ENCODE measurements around the gene HNRNPF. TPM values are rescaled to one million over a fixed set of nuclear protein-coding genes. Genes with fewer than 3 reads are reported as not detected.
"Not testable (repeated sequence)": the region's sequence is repeated elsewhere in the genome, so short reads cannot be mapped to it uniquely, and the experiment has no call there.

Gene HNRNPF, protein sequence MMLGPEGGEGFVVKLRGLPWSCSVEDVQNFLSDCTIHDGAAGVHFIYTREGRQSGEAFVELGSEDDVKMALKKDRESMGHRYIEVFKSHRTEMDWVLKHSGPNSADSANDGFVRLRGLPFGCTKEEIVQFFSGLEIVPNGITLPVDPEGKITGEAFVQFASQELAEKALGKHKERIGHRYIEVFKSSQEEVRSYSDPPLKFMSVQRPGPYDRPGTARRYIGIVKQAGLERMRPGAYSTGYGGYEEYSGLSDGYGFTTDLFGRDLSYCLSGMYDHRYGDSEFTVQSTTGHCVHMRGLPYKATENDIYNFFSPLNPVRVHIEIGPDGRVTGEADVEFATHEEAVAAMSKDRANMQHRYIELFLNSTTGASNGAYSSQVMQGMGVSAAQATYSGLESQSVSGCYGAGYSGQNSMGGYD
- total RNA-seq (100 to 1,000 TPM; 103 to 207 (median 142) TPM), polyA plus RNA-seq (100 to 1,000 TPM in 1 of 3 donors, 10 to 100 TPM in 2; 48.7 to 141 (median 51.3) TPM)
- long read RNA-seq, donor 1, transcript HNRNPF-203 (4 exons, 2,617 nt): major isoform, 24 of 80 reads
- long read RNA-seq, donor 1, transcript HNRNPF-207 (4 exons, 2,676 nt): minor isoform, 6 of 80 reads
- long read RNA-seq, donor 1, transcript HNRNPF-204 (3 exons, 2,755 nt): minor isoform, 7 of 80 reads
- long read RNA-seq, donor 1, partial matches to known transcripts: 0 of 80 reads
- long read RNA-seq, donor 1, other reads (novel, unspliced or antisense): 36 of 80 reads
- long read RNA-seq, donor 2, transcript HNRNPF-207 (4 exons, 2,676 nt): minor isoform, 7 of 51 reads
- long read RNA-seq, donor 2, transcript HNRNPF-204 (3 exons, 2,755 nt): minor isoform, 7 of 51 reads
- long read RNA-seq, donor 2, transcript HNRNPF-203 (4 exons, 2,617 nt): major isoform, 9 of 51 reads
- long read RNA-seq, donor 2, partial matches to known transcripts: 0 of 51 reads
- long read RNA-seq, donor 2, other reads (novel, unspliced or antisense): 25 of 51 reads
- long read RNA-seq, donor 3, transcript HNRNPF-204 (3 exons, 2,755 nt): minor isoform, 6 of 59 reads
- long read RNA-seq, donor 3, transcript HNRNPF-207 (4 exons, 2,676 nt): minor isoform, 6 of 59 reads
- long read RNA-seq, donor 3, transcript HNRNPF-203 (4 exons, 2,617 nt): major isoform, 13 of 59 reads
- long read RNA-seq, donor 3, partial matches to known transcripts: 0 of 59 reads
- long read RNA-seq, donor 3, other reads (novel, unspliced or antisense): 31 of 59 reads
- long read RNA-seq, donor 4, transcript HNRNPF-201 (4 exons, 2,186 nt): minor isoform, 6 of 140 reads
- long read RNA-seq, donor 4, transcript HNRNPF-203 (4 exons, 2,617 nt): major isoform, 27 of 140 reads
- long read RNA-seq, donor 4, transcript HNRNPF-204 (3 exons, 2,755 nt): minor isoform, 9 of 140 reads
- long read RNA-seq, donor 4, transcript HNRNPF-207 (4 exons, 2,676 nt): minor isoform, 19 of 140 reads
- long read RNA-seq, donor 4, partial matches to known transcripts: 7 of 140 reads
- long read RNA-seq, donor 4, other reads (novel, unspliced or antisense): 72 of 140 reads
- long read RNA-seq, donor 5, transcript HNRNPF-207 (4 exons, 2,676 nt): minor isoform, 63 of 357 reads
- long read RNA-seq, donor 5, transcript HNRNPF-204 (3 exons, 2,755 nt): minor isoform, 29 of 357 reads
- long read RNA-seq, donor 5, transcript HNRNPF-201 (4 exons, 2,186 nt): minor isoform, 11 of 357 reads
- long read RNA-seq, donor 5, transcript HNRNPF-203 (4 exons, 2,617 nt): major isoform, 83 of 357 reads
- long read RNA-seq, donor 5, partial matches to known transcripts: 4 of 357 reads
- long read RNA-seq, donor 5, other reads (novel, unspliced or antisense): 165 of 357 reads
- long read RNA-seq, donor 6, transcript HNRNPF-204 (3 exons, 2,755 nt): minor isoform, 7 of 106 reads
- long read RNA-seq, donor 6, transcript HNRNPF-201 (4 exons, 2,186 nt): minor isoform, 6 of 106 reads
- long read RNA-seq, donor 6, transcript HNRNPF-207 (4 exons, 2,676 nt): major isoform, 18 of 106 reads
- long read RNA-seq, donor 6, transcript HNRNPF-203 (4 exons, 2,617 nt): minor isoform, 16 of 106 reads
- long read RNA-seq, donor 6, partial matches to known transcripts: 1 of 106 reads
- long read RNA-seq, donor 6, other reads (novel, unspliced or antisense): 58 of 106 reads
- long read RNA-seq, donor 7, transcript HNRNPF-204 (3 exons, 2,755 nt): minor isoform, 7 of 33 reads
- long read RNA-seq, donor 7, transcript HNRNPF-203 (4 exons, 2,617 nt): major isoform, 8 of 33 reads
- long read RNA-seq, donor 7, partial matches to known transcripts: 0 of 33 reads
- long read RNA-seq, donor 7, other reads (novel, unspliced or antisense): 12 of 33 reads
- long read RNA-seq, donor 8, transcript HNRNPF-204 (3 exons, 2,755 nt): minor isoform, 17 of 92 reads
- long read RNA-seq, donor 8, transcript HNRNPF-207 (4 exons, 2,676 nt): minor isoform, 8 of 92 reads
- long read RNA-seq, donor 8, transcript HNRNPF-203 (4 exons, 2,617 nt): major isoform, 18 of 92 reads
- long read RNA-seq, donor 8, transcript HNRNPF-201 (4 exons, 2,186 nt): minor isoform, 10 of 92 reads
- long read RNA-seq, donor 8, partial matches to known transcripts: 0 of 92 reads
- long read RNA-seq, donor 8, other reads (novel, unspliced or antisense): 37 of 92 reads
- long read RNA-seq, donor 9, transcript HNRNPF-203 (4 exons, 2,617 nt): major isoform, 14 of 60 reads
- long read RNA-seq, donor 9, transcript HNRNPF-204 (3 exons, 2,755 nt): minor isoform, 9 of 60 reads
- long read RNA-seq, donor 9, partial matches to known transcripts: 0 of 60 reads
- long read RNA-seq, donor 9, other reads (novel, unspliced or antisense): 31 of 60 reads
- long read RNA-seq, donor 10, transcript HNRNPF-204 (3 exons, 2,755 nt): major isoform, 6 of 31 reads
- long read RNA-seq, donor 10, transcript HNRNPF-203 (4 exons, 2,617 nt): major isoform, 6 of 31 reads
- long read RNA-seq, donor 10, partial matches to known transcripts: 0 of 31 reads
- long read RNA-seq, donor 10, other reads (novel, unspliced or antisense): 17 of 31 reads

DNA sequence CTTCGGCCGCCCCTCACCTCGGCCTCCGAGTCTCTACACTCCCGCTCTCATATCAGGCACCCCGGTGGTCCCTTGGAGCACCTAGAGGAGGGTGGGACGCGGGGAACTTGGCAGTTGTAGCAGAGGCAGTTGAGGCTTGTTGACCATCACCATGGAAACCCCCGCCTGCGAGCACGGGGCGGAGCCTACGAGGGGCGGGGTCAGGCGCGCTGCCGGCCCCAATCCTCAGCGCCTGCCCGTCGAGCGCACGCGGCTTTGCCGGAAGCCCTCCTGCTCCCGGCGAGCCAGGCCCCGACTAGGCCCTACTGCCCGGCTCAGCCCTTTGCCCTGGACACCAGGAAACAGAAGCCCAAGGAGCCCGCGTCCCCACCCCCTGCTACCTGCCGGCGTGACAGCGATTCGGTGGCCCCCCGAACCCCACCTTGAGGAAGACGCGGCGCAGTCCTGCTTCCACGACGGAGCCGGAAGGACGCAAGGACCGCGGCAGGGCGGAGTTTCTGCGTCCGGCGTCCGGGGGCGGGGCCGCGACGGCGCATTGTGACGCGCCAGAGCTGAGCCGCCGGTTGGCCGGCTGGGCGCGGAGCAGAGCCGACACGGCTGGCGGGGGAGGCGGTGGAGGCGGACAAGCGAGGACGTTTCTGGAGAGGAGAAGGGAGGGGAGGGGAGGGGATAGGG, at the start of gene HNRNPF:
Gene HNRNPF, minus strand, starts transcription at position 477 of the 675 bp plus-strand sequence. CDS start 21,302 bp downstream, outside the sequence.
- Histone ChIP-seq H3K27ac (peak within 1 kb of the TSS; percentile 99 to 100 (median 99)), H3K9me3 (replicated peaks in 1 of 3) (no peaks in the 10 kb centered on the region), H3K4me1 (replicated peaks in 1 of 2) (peaks cover 23 to 32% of the 10 kb centered on the region in 2 donors), H3K27me3 (no peaks in the 10 kb centered on the region), H3K4me3 (peak within 1 kb of the TSS in 3 of 4 donors; percentile 75 to 89 (median 84)), H3K36me3 (replicated peaks in 1 of 2) (no peaks in the 10 kb centered on the region)
- WGBS, 4 donors: 0 to 1% (median 0%) methylated on average over 1 to 68 of the region's 68 CpGs
- intact Hi-C loops (cut with DNase I): no loop called here
- TF ChIP-seq, protein P1, sequence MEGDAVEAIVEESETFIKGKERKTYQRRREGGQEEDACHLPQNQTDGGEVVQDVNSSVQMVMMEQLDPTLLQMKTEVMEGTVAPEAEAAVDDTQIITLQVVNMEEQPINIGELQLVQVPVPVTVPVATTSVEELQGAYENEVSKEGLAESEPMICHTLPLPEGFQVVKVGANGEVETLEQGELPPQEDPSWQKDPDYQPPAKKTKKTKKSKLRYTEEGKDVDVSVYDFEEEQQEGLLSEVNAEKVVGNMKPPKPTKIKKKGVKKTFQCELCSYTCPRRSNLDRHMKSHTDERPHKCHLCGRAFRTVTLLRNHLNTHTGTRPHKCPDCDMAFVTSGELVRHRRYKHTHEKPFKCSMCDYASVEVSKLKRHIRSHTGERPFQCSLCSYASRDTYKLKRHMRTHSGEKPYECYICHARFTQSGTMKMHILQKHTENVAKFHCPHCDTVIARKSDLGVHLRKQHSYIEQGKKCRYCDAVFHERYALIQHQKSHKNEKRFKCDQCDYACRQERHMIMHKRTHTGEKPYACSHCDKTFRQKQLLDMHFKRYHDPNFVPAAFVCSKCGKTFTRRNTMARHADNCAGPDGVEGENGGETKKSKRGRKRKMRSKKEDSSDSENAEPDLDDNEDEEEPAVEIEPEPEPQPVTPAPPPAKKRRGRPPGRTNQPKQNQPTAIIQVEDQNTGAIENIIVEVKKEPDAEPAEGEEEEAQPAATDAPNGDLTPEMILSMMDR (IDR thresholded peaks at IDR 0.05): no peak
- peak; percentile 92 to 93 for TF ChIP-seq POLR2A (IDR thresholded peaks at IDR 0.05)
- peak; percentile 95 to 97 (median 96) for DNase-seq

DNA sequence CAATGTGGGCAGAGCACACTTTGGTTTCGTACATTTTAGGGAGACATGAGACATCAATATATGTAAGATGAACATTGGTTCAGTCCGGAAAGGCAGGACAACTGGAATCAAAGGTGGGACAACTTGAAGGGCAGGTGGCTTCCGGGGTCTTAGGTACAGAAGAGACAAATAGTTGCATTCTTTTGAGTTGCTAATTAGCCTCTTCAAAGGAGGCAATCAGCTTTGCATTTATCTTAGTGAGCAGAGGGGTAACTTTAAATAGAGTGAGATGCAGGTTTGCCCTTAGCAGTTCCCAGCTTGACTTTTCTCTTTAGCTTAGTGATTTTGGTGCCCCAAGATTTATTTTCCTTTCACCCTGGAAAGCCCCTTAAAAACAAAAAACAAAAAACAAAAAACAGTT, 49.2 kb upstream of the HNRNPF start:
- Histone ChIP-seq H3K27me3 (no peaks in the 10 kb centered on the region), H3K36me3 (replicated peaks in 1 of 2) (no peaks in the 10 kb centered on the region), H3K9me3 (replicated peaks in 1 of 3) (no peaks in the 10 kb centered on the region), H3K4me3 (no peak overlapping the region), H3K4me1 (replicated peaks in 1 of 2) (peaks cover 6 to 21% of the 10 kb centered on the region in 2 donors), H3K27ac (no peak overlapping the region)
- DNase-seq: no peak
- intact Hi-C loops (cut with DNase I): no loop called here
- 74 to 92% (median 84%) methylated on average over 3 of the region's 3 CpGs for WGBS, 4 donors
- TF ChIP-seq POLR2A (IDR thresholded peaks at IDR 0.05): no peak
- TF ChIP-seq, protein P1 (IDR thresholded peaks at IDR 0.05): no peak

DNA sequence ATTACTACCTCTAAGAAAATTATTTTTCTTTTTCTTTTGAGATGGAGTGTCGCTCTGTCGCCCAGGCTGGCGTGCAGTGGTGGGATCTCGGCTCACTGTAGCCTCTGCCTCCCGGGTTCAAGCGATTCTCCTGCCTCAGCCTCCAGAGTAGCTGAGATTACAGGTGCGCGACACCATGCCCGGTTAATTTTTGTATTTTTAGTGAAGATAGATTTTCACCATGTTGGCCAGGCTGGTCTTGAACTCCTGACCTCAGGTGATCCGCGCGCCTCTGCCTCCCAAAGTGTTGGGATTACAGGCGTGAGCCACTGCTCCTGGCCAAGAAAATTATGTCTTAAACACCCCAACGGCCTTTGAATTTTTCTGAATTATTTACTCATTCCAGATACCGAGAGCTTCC, 47.6 kb upstream of the HNRNPF start:
- H3K27me3 ChIP-seq; H3K36me3 ChIP-seq (replicated peaks in 1 of 2); DNase-seq; intact Hi-C loops (cut with DNase I); H3K9me3 ChIP-seq (replicated peaks in 1 of 3): not testable (repeated sequence)
- Histone ChIP-seq H3K4me1 (replicated peaks in 1 of 2) (peaks cover 6 to 18% of the 10 kb centered on the region in 2 donors), H3K27ac (peak overlapping the region in 2 of 5 donors; percentile 86 to 95), H3K4me3 (peak overlapping the region in 1 of 4 donors; percentile 66)
- WGBS, 4 donors: 95 to 97% (median 96%) methylated on average over 15 of the region's 15 CpGs

DNA sequence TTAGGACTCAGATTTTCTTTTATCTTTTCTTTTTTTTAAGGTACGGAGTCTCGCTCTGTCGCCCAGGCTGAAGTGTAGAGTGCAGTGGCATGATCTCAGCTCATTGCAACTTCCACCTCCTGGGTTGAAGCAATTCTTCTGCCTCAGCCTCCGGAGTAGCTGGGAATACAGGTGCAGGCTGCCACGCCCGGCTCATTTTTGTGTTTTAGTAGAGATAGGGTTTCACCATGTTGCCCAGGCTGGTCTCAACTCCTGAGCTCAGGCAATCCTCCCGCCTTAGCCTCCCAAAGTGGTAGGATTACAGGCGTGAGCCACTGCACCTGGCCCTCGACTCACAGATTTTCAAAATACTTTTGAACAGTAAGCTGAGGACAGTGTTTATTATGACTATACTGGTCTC, 45.0 kb upstream of the HNRNPF start:
- 90 to 96% (median 92%) methylated on average over 9 of the region's 9 CpGs for WGBS, 4 donors
- DNase-seq; intact Hi-C loops (cut with DNase I); H3K4me3 ChIP-seq; H3K36me3 ChIP-seq (replicated peaks in 1 of 2); H3K9me3 ChIP-seq (replicated peaks in 1 of 3); H3K27me3 ChIP-seq: not testable (repeated sequence)
- H3K27ac ChIP-seq: peak overlapping the region in 2 of 5 donors; percentile 0 to 13
- peaks cover 6 to 18% of the 10 kb centered on the region in 2 donors for H3K4me1 ChIP-seq (replicated peaks in 1 of 2)
